Mesodermal cell (in vitro differentiated cells): ENCODE results near the gene ANAPC1.

Experiments
- H3K27ac ChIP-seq: 2 replicates; pipeline ENCODE4 v1.7.0; 2013; ENCODE audit warnings: mild to moderate bottlenecking, low read depth, low read length, moderate library complexity; ENCODE audit not compliant: severe bottlenecking
- H3K36me3 ChIP-seq: 2 replicates; pipeline ENCODE4 v1.7.1; 2013; ENCODE audit warnings: mild to moderate bottlenecking, low read length, moderate library complexity; ENCODE audit not compliant: control insufficient read depth, insufficient read depth
- H3K4me1 ChIP-seq: one replicate; pipeline ENCODE4 v1.7.1; 2013; ENCODE audit warnings: mild to moderate bottlenecking, low read length; ENCODE audit not compliant: insufficient read depth, control insufficient read depth, poor library complexity, severe bottlenecking
- H3K4me3 ChIP-seq: 2 replicates; pipeline ENCODE4 v1.7.0; 2013; ENCODE audit warnings: low read length, control low read depth, mild to moderate bottlenecking; ENCODE audit not compliant: insufficient read depth, poor library complexity, severe bottlenecking; ENCODE audit errors: extremely low read depth
- H3K9me3 ChIP-seq: 2 replicates; pipeline ENCODE4 v1.7.1; 2013; ENCODE audit warnings: mild to moderate bottlenecking, low read length, moderate library complexity; ENCODE audit not compliant: control insufficient read depth
- WGBS, 2 experiments: methylation state at CpG; one replicate each; pipeline ENCODE4 v1.1.5; 2013; ENCODE audit warnings: missing lambda C conversion rate in 2 of 2; ENCODE audit not compliant: insufficient coverage in 2 of 2; 5-methylcytosine and 5-hydroxymethylcytosine counted together

Gene ANAPC1

DNA sequence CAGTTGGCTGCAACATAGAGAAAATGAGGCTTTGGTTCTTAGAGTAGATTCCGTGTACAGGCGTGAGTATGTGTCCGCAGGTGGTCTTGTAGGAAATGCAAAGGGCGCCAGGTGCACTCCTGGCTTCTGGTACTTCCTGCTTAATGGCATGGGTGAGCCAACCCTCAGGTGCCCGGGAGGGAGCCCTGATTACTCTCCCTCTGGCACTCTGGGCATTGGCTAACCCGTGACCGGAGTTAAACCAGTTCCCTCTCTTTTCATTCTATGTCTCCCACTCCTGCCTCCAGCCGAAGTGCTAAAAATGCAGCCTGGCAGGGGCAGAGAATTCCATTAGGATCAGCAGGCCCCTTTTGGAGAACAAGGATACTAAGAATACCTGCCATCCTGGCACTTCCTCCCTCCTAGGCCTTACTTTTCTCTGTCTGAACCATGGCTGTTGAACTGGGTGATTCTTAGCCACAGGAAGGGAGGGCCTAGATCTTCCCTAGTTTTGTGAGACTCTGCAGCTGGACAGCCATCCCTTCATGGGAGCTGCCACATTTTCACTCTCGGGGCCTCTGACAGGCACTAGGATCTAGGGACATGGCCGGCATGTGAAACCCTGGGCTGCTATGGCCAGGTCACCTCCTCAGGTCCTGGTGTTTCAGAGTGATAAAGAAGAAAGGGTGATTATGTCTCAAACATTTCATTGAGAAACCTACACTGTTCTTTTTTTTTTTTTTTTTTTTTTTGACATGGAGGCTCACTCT, 20.9 kb upstream of the ANAPC1 start:
- peaks cover 28% of the 10 kb centered on the region for H3K4me1 ChIP-seq
- H3K27ac ChIP-seq = no peak overlapping the region
- no peaks in the 10 kb centered on the region for H3K9me3 ChIP-seq
- WGBS, 2 experiments = 94 to 95% methylated on average over 9 to 10 of the region's 10 CpGs
- H3K4me3 ChIP-seq = no peak overlapping the region
- no peaks in the 10 kb centered on the region for H3K36me3 ChIP-seq

DNA sequence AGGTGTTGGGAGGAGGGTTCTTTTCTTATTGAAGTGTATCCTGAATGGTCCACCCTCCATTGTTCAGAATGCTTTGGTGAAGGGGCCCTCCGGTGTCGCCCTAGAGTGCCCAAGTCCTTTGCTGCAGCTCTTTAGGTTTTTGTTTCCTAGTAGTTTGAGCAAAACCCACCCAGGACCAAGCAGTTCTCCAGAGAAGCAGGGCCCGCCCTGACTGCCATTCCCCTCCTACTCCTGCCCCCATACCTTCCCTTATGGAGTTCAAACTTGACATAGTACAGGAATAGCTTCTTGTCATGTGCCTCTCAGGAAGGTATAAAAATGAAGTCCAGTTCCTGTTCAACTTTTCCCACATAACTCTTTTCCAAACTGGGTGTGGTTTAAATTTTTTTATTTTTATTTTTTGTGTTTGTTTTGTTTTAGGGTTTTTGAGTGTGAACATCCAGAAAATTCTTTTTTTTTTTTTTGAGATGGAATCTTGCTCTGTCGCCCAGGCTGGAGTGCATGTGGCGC, 20.0 kb upstream of the ANAPC1 start:
- no CpG with 5 or more reads among the region's 5 CpGs for WGBS, 2 experiments
- Histone ChIP-seq H3K4me3 (no peak overlapping the region), H3K4me1 (peaks cover 29% of the 10 kb centered on the region), H3K27ac (no peak overlapping the region), H3K9me3 (no peaks in the 10 kb centered on the region), H3K36me3 (no peaks in the 10 kb centered on the region)

DNA sequence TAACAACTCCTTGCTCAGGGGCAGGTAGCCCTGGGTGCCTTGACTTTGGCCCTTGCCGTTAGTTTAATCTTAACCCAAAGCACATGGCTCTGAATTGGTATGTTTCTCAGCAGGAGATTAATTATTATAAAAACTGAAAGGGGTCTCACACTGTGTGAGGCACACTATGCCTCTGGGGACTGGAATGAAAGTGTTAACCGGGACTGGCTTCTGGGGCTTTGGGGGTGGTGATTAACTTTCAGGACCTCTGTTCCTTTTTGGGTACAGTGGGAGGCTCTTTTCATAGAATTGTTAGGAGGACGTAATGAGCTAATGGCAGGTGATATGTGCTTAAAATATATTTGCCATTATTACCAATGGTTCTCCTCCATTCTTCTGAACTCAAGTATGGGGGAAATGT, 19.5 kb upstream of the ANAPC1 start:
- Histone ChIP-seq H3K4me3 (no peak overlapping the region), H3K27ac (no peak overlapping the region), H3K4me1 (peaks cover 27% of the 10 kb centered on the region), H3K9me3 (no peaks in the 10 kb centered on the region), H3K36me3 (no peaks in the 10 kb centered on the region)
- WGBS, 2 experiments = 58 to 67% methylated on average over 1 of the region's 3 CpGs

DNA sequence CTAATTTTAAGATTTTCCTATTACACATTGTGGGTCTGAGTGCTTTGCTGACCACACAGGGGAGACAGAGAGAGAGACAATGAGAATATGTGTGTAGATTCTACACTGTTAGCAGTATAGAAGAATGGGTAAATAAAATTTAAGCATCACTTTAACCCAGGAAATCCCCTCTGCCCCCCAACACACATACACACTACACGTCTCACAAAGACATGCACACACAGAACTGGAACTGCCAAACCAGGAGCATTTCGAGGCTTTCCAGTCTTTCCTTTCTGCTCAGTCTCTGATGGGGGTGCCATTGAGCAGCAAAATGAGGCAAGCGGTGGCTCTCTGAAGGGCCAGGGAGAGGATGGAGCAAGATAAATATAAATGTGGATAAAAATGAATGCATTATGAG, 16.9 kb upstream of the ANAPC1 start:
- Histone ChIP-seq H3K27ac (no peak overlapping the region), H3K4me1 (peaks cover 3% of the 10 kb centered on the region), H3K9me3 (no peaks in the 10 kb centered on the region), H3K4me3 (no peak overlapping the region), H3K36me3 (no peaks in the 10 kb centered on the region)
- 25 to 35% methylated on average over 2 of the region's 3 CpGs for WGBS, 2 experiments

DNA sequence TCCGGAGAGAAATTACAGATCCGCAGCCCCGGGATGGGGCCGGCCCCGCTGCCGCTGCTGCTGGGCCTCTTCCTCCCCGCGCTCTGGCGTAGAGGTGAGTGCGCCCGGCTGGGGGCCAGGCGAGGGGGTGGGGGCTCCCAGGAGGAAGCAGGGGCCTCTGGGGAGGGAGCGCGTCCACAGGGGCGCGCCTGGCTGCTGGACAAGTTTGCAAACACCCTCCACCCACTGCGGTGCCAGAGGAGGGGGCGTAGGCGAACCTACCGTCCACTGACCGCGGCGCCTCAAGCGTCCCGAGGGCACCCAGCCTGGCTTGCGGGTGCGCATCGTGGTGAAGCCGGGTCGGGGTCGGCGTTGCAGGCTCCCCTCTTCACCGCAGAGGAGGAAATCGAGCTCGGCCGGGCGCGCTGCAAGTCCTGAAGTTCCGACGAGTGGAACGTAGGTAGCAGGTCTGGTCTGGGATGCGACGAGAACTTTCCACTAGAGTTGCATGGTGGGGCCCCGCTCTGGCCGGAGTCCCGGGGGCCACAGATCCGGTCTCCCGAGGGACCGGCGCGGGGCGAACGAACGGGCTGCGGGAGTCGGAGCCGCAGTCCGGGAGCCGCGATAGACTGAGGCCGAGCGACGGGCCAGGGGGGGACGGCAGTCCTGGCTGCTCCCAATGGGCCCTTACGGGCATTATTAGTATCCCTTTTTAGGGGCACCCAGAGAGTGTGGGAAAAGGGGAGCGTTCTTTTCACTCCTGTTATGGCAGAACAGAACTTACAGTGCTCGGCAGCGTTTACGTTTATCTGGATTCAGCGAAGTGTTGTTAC, 14.9 kb upstream of the ANAPC1 start:
- no peaks in the 10 kb centered on the region for H3K36me3 ChIP-seq
- H3K4me3 ChIP-seq = peak overlapping the region; percentile 86
- peaks cover 3% of the 10 kb centered on the region for H3K4me1 ChIP-seq
- no peaks in the 10 kb centered on the region for H3K9me3 ChIP-seq
- WGBS, 2 experiments = 0 to 1% methylated on average over 53 to 58 of the region's 70 CpGs
- H3K27ac ChIP-seq = peak overlapping the region; percentile 74

DNA sequence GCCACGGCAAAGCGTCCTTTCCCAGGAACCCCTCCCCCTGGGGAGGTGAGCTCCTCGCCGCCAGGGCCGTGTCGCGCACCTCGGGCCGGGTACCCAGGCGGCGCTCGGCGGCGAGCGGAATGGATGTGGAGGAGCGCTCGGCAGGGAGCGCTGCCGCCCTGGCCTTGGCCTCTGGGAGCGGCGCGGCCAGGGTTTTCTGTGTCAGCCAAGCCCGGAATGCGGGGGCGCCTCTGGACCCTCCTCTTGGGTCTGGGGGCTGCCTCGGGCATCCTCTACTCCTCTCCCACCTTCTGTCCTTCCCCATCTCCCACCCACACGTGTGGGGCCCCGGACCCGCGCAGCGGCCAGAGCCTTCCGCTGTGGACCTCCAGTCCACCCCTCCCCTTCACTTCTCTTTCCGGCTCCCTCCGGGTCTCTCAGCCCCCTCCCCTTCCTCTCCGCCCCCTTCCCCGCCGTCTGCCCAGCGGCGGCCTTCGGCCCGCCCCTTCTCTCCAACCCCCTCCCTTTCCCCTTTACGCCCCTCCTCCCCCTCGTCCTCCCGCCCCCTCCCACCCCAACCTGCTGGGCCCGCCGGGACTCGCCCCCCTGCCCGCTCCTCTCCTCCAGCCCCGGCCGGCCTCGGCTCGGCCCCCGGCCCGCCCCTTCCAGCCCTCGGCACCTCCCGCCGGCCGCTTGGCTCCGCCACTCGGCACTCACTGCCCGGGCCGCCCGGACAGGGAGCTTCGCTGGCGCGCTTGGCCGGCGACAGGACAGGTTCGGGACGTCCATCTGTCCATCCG, 14.1 kb upstream of the ANAPC1 start, which contains the start of gene MERTK:
Gene MERTK (plus strand): TSS at position 684 of the 779 bp plus-strand sequence. CDS start 129 bp downstream, outside the sequence.
- peak within 1 kb of the TSS; percentile 86 for H3K4me3 ChIP-seq
- no peaks in the 10 kb centered on the region for H3K36me3 ChIP-seq
- H3K4me1 ChIP-seq = peaks cover 3% of the 10 kb centered on the region
- WGBS, 2 experiments = 0% methylated on average over 40 to 58 of the region's 71 CpGs
- H3K9me3 ChIP-seq = no peaks in the 10 kb centered on the region
- peak within 1 kb of the TSS; percentile 75 for H3K27ac ChIP-seq

DNA sequence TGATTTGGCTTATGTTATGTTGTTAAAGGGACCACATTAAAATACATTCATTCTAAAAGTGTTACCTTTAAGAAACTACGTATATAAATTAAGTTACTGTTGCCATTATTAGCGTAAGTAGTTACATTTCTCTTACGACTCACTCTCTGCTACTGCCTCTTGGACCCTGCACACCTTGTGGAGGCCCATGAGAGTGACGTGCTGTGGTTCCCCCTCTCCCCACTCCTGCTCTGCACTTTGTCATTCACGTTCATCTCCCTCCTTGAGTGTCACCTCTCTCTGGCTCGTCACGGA, 13.6 kb upstream of the ANAPC1 start:
- Histone ChIP-seq H3K9me3 (no peaks in the 10 kb centered on the region), H3K27ac (peak overlapping the region; percentile 75), H3K4me1 (peaks cover 3% of the 10 kb centered on the region), H3K4me3 (peak overlapping the region; percentile 86), H3K36me3 (no peaks in the 10 kb centered on the region)
- WGBS, 2 experiments = 0 to 23% methylated on average over 4 to 6 of the region's 7 CpGs

DNA sequence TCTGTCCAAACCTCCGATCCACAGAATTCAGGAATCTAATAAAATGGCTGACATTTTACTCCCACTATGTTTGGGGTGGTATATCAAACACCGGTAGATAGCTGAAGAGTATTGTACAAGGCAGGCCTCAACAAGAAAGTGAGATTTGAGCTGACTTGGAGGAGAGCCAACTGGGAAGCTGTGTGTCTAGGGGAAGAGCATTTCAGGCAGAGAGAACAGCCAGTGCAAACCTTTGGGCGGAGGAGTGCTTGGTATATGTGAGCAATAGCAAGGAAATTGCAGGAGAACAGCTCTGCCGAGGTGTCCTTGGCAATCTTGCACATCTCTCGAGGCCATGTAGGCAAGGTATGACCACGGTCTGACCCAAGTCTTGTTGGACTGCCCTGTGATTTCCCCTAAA, 12.6 kb upstream of the ANAPC1 start:
- H3K4me3 ChIP-seq = no peak overlapping the region
- no peaks in the 10 kb centered on the region for H3K9me3 ChIP-seq
- H3K27ac ChIP-seq = no peak overlapping the region
- H3K4me1 ChIP-seq = peaks cover 3% of the 10 kb centered on the region
- WGBS, 2 experiments = 93 to 95% methylated on average over 5 of the region's 6 CpGs
- H3K36me3 ChIP-seq = no peaks in the 10 kb centered on the region

DNA sequence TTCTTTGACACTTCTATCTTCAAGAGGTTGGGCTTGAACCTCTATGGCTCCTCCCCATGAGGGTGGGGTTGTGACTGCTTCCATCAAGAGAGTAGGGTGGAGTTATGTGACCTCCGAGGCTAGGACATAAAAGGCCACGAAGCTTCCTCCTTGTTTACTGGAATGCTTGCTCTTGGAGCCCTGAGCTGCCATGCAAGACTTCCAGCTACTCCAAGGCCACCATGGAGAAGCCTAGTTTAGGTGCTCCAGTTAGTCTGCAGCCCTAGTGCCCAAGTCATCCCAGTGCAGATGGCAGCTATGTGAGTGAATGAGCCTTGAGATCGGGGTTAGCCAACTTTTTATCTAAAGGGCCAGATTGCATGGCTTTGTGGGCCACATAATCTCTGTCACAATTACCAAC, 12.0 kb upstream of the ANAPC1 start:
- peaks cover 3% of the 10 kb centered on the region for H3K4me1 ChIP-seq
- no peak overlapping the region for H3K27ac ChIP-seq
- H3K9me3 ChIP-seq = no peaks in the 10 kb centered on the region
- 49 to 61% methylated on average over 3 of the region's 3 CpGs for WGBS, 2 experiments
- H3K4me3 ChIP-seq = no peak overlapping the region
- H3K36me3 ChIP-seq = no peaks in the 10 kb centered on the region

DNA sequence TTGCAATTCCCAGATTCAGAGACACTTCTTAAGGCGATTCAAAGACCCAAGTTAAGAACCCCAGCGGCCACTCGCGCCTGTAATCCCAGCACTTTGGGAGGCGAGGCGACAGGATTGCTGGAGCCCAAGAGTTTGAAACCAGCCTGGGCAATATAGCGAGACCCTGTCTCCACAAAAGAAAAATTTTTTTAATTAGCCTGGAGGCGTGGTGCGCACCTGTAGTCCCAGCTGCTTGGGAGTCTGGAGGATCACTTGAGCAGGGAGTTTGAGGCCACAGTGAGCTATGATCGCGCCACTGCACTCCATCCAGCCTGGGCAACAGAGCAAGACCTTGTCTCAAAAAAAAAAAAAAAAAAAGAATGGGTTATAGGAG, 585 bp upstream of the ANAPC1 start:
- no peak overlapping the region for H3K27ac ChIP-seq
- H3K4me1 ChIP-seq = no peaks in the 10 kb centered on the region
- peaks cover 10% of the 10 kb centered on the region for H3K36me3 ChIP-seq
- 33 to 42% methylated on average over 9 to 11 of the region's 11 CpGs for WGBS, 2 experiments
- H3K4me3 ChIP-seq = peak overlapping the region; percentile 90
- H3K9me3 ChIP-seq = no peaks in the 10 kb centered on the region
